Heart left ventricle (tissue), 13 donors: ENCODE results near the gene ARL13B.

ENCODE experiments used
- CTCF ChIP-seq, 12 donors: fragments of 200-600 bp; sonication (generic) in 4 of 12; IDR thresholded peaks; one replicate each; pipeline versions ENCODE4 v1.5.0 to v1.8.0; 2018 to 2022; ENCODE audit warnings: antibody characterized with exemption in 12 of 12, mild to moderate bottlenecking in 5 of 12
- POLR2A ChIP-seq, 2 donors: fragments of 450-650 bp; IDR thresholded peaks; one replicate each; pipeline ENCODE4 v1.6.1; 2017; ENCODE audit warnings: antibody characterized with exemption in 2 of 2, mild to moderate bottlenecking in 2 of 2, moderate library complexity in 2 of 2
- donor health status: ischemic (EF 13 %, LVEDD 7.1; RV severe dilation, severe dysfunction).
- donor health status: DM: no; HTN: yes; CAD: no.
- donor health status: DM: no; HTN: no; CAD: no.
- donor health status: ischemic (EF 25% LVEDD 6.9; RV normal size, moderate dysfunction).
- donor health status: ischemic (EF 25% LVEDD 5.7; RV mildly dilated, moderate dysfunction).
- donor health status: ischemic (EF 35%, LVEDD 5.7; RV mildly dilated, moderate dysfunction).
- donor health status: nonischemic (EF 11% LVEDD 7.7; RV severe dilation, severe dysfunction).
- donor health status: DM: yes; HTN: yes; CAD: no.
- donor health status: PGD.
- donor health status: ischemic (EF 29% LVEDD 5.4; RV normal size, mild dysfunction).
- donor health status: nonischemic (EF 23%, LVEDD 6.1; RV moderate dilation, normal function).

DNA sequence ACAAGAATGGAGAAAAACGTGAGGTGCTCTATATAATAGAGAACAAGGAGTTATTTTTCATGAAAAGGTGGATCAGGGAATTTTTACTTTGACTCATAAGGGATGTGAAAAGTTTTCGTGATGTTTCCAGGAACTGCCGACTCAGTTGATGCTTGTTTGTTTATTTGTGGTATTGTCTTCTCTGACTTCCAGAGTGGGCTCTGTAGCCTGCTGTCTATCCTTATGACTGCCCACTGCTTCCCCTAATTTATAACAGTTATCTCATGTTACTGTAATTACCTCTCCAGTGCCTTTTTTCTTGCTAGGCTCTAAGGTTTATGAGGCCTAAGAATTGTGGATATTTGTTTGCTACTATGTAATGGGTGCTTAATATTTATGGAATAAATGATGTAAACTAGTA is 12.3 kb downstream of the ARL13B start:
- TF ChIP-seq POLR2A (IDR thresholded peaks at IDR 0.05) (no peak), CTCF (IDR thresholded peaks at IDR 0.05) (no peak)
